ENCODE data around the gene C6orf47.
A peak's percentile ranks its signal among the peaks of the same experiment; 100 is the strongest.

C6orf47 gene

DNA sequence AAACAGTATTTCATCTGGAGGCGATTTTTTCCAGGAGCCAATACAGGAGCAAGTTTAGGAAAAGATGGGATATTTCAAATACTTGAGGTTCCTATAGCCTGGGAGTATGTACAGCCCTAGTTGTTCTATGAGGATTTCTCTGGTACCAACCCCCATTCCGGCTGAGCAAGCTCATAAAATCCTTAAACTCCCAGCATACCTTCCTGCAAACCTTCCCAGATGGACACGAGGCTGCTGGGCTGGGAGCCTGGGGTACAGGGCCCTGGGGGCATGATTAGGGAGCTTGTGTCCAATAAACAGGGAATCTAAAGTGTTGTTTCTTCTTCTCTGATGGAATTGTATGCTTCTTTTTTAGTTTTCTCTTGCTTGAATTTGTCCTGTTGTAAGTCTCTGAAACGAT lies 38.6 kb downstream of the C6orf47 start:
- H3K79me2 ChIP-seq, result peaks cover 17% of the 10 kb centered on the region
- TF ChIP-seq, protein P1, sequence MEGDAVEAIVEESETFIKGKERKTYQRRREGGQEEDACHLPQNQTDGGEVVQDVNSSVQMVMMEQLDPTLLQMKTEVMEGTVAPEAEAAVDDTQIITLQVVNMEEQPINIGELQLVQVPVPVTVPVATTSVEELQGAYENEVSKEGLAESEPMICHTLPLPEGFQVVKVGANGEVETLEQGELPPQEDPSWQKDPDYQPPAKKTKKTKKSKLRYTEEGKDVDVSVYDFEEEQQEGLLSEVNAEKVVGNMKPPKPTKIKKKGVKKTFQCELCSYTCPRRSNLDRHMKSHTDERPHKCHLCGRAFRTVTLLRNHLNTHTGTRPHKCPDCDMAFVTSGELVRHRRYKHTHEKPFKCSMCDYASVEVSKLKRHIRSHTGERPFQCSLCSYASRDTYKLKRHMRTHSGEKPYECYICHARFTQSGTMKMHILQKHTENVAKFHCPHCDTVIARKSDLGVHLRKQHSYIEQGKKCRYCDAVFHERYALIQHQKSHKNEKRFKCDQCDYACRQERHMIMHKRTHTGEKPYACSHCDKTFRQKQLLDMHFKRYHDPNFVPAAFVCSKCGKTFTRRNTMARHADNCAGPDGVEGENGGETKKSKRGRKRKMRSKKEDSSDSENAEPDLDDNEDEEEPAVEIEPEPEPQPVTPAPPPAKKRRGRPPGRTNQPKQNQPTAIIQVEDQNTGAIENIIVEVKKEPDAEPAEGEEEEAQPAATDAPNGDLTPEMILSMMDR (IDR thresholded peaks at IDR 0.05), result no peak
- no peaks in the 10 kb centered on the region for H3K36me3 ChIP-seq (ENCODE audit: control insufficient read depth, insufficient read depth, low read length)
- H3K27ac ChIP-seq, result peak overlapping the region; percentile 94
- peaks cover 12% of the 10 kb centered on the region for H3K4me1 ChIP-seq
- H3K4me2 ChIP-seq (ENCODE audit: low read length), result peak overlapping the region; percentile 88
- H3K9me3 ChIP-seq (ENCODE audit: control insufficient read depth, low read length), result no peaks in the 10 kb centered on the region
- peak overlapping the region; percentile 88 for H3K4me3 ChIP-seq (ENCODE audit: low read depth, low read length)
- no peak overlapping the region for H3K9ac ChIP-seq
- no peaks in the 10 kb centered on the region for H3K27me3 ChIP-seq (ENCODE audit: control insufficient read depth, insufficient read depth, low read length)
- no peak overlapping the region for H2AFZ ChIP-seq

DNA sequence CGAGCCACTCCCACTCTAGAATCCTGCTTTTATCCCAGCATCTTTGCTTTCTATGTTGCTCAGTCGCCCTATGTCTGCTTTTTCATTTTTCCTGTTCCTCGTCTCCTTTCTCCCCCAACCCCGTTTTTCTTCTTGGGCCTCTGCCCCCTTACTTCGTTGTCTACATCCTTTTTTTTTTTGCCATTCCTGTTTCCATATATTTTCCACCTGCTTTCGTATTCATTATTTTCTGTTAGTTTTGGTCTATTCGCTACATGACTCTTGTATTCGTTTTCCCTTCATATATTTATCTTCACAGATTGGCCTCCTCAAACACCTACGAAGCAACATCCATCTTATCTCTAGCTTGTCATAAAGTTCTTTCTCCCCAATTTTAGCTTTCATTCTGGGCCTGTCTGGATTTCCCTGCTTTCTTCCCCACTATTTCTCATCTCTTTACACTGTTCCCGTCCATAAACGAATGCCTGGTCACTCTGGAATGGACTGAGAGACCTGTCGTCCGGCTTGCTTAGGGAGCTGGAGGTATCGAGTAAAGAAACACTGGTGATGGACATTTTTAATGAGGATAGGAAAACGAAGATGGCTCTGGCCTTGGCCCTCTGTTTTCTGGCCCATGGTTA lies 39.1 kb downstream of the C6orf47 start:
- Histone ChIP-seq H3K79me2 (peaks cover 15% of the 10 kb centered on the region), H3K27ac (peak overlapping the region; percentile 94), H3K4me1 (peaks cover 12% of the 10 kb centered on the region), H3K4me2 (ENCODE audit: low read length) (peak overlapping the region; percentile 88), H2AFZ (peak overlapping the region; percentile 79), H3K36me3 (ENCODE audit: control insufficient read depth, insufficient read depth, low read length) (no peaks in the 10 kb centered on the region), H3K4me3 (ENCODE audit: low read depth, low read length) (peak overlapping the region; percentile 88), H3K27me3 (ENCODE audit: control insufficient read depth, insufficient read depth, low read length) (no peaks in the 10 kb centered on the region), H3K9ac (peak overlapping the region; percentile 79), H3K9me3 (ENCODE audit: control insufficient read depth, low read length) (no peaks in the 10 kb centered on the region)
- TF ChIP-seq, protein P1 (IDR thresholded peaks at IDR 0.05), result no peak

DNA sequence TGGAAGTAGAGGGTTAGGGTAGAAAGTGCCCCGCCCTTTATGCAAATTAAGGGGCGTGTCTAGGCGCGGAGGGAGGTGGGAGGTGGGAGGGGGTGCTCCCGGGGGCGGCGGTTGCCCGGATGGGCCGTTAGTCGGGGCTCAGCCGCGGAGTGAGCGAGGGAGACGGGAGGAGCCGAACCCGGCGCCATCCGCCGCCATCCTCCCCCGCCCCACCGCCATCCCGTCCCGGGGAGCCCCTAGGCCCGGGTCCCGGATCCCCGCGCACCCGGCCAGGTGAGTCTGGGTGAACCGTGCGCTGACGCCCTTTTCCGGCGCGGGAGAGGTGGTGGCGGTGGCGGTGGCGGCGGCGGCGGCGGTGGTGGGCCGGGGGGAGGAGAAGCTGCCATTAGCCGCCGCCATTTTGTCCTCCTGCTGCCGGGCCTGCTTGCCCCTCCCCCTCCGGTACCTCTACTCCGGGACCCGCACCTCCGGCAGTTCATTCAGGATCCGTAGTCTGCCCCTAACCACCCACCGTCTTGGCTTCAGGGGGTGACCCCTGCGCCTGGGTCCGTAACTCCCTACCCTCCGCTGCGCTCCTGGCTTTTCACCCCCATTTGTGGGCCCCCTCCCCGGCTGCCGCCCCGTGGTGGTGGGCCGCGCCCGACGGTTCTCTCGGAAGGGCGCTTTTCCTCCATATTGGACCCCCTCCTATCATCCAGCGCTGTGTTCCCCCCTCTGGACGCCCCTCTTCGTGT lies 39.8 kb downstream of the C6orf47 start, which contains the start of gene PRRC2A:
TSS of gene PRRC2A (plus strand) at position 130 of the 734 bp plus-strand sequence. CDS start 2,075 bp downstream, outside the sequence.
- Histone ChIP-seq H3K4me1 (peaks cover 12% of the 10 kb centered on the region), H3K4me3 (ENCODE audit: low read depth, low read length) (peak within 1 kb of the TSS; percentile 88)
- TF ChIP-seq, protein P1 (IDR thresholded peaks at IDR 0.05), result no peak

DNA sequence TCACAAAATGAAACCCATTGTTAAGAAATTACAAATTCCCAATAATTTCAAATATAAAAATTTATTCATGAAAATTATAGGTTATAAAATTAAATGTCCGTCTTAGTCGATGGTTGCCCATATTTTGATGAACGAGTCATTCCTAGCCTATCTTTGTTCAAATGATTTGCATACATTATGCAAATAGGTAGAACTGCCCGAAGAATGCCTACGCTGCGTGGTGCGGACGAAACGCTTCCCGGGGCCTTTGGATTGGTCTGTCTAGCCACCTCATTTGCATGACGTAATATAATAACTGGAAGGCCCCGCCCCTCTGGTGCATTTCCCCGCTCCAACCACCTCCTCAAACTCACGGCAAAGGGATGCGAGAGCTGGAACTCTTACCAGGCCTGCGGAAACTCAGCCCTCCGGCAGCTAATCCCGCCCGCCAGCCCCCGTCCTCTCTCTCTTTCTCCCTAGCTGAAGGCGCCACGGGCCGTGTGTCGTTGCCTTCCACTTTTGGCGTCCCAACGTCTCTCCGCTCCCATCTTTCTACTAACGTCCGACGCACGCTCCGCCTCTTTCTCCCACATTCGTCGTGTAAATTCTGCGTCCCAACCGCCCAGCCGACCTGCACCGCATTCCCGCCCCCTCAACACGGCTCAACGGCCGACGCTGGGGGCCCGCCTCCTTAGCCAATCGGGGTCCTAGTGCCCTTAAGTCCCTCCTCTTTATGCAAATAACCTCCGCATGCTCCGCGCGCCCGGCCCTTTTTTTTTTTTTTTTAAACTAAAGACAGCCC lies 40.6 kb downstream of the C6orf47 start:
- Histone ChIP-seq H3K4me1 (peaks cover 14% of the 10 kb centered on the region), H2AFZ (peak overlapping the region; percentile 79), H3K79me2 (peaks cover 12% of the 10 kb centered on the region), H3K9ac (no peak overlapping the region), H3K27ac (peak overlapping the region; percentile 94), H3K9me3 (ENCODE audit: control insufficient read depth, low read length) (no peaks in the 10 kb centered on the region), H3K4me3 (ENCODE audit: low read depth, low read length) (peak overlapping the region; percentile 88), H3K36me3 (ENCODE audit: control insufficient read depth, insufficient read depth, low read length) (no peaks in the 10 kb centered on the region), H3K27me3 (ENCODE audit: control insufficient read depth, insufficient read depth, low read length) (no peaks in the 10 kb centered on the region), H3K4me2 (ENCODE audit: low read length) (peak overlapping the region; percentile 88)
- TF ChIP-seq, protein P1 (IDR thresholded peaks at IDR 0.05), result no peak

More for the DNA sequence above, 39.8 kb downstream of the C6orf47 start, which contains the start of gene PRRC2A:
- Histone ChIP-seq H3K27me3 (ENCODE audit: control insufficient read depth, insufficient read depth, low read length) (no peaks in the 10 kb centered on the region), H3K27ac (peak within 1 kb of the TSS; percentile 94), H3K79me2 (peaks cover 15% of the 10 kb centered on the region), H3K9me3 (ENCODE audit: control insufficient read depth, low read length) (no peaks in the 10 kb centered on the region), H3K36me3 (ENCODE audit: control insufficient read depth, insufficient read depth, low read length) (no peaks in the 10 kb centered on the region), H3K9ac (peak within 1 kb of the TSS; percentile 79), H2AFZ (peak within 1 kb of the TSS; percentile 79), H3K4me2 (ENCODE audit: low read length) (peak within 1 kb of the TSS; percentile 88)
